Measurements from ENCODE around the gene KCNIP3.
"Not testable (repeated sequence)": the region's sequence is repeated elsewhere in the genome, so short reads cannot be mapped to it uniquely, and the experiment has no call there.

Gene KCNIP3

DNA sequence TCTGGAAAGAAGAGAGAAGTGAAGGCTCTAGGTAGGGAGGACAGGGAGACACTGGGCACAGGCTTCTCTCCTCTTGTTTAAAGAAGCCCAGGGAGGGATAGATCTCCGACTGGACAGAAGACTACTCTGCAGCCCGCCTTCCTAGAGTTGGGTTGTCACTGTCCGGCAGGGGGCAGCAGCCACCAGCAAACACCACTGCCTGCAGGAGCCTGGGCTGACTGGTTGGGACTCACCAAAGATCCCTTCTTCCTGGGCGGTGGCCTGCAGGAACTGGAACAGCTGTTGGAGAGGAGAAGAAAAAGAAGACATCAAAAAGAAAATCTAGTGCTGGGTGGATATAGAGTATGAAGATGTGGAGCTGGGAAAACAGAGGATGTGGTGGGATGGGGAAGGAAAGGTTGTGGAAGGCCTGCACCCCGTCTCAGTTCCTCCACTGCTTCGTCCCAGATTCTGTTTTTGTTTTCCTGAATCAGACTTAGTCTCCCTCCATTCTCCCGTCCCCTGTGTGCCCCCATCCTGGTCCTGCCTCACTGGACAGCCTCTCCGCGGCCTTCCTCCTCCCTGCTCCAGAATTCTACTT, 117.0 kb downstream of the KCNIP3 start:
- DNase-seq, result peak; percentile 46

DNA sequence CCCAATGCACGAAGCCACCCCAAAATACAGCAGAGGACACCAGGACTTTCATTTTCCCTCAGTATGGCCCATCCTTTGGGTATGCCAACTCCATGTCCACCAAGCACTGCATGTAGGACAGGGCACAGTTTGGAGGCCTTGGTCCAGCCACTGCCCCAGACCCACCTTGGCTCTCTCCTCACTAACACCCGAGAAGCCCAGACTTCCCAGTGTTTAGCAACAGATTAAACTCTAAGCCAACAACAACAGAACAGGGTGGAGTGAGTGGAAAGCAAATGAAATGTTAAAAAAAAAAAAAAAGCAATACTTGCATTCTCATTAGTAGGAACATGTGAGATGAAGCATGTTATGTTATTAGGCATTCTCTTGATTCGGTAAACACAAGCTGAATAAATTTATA, 118.0 kb downstream of the KCNIP3 start:
- not testable (repeated sequence) for DNase-seq

DNA sequence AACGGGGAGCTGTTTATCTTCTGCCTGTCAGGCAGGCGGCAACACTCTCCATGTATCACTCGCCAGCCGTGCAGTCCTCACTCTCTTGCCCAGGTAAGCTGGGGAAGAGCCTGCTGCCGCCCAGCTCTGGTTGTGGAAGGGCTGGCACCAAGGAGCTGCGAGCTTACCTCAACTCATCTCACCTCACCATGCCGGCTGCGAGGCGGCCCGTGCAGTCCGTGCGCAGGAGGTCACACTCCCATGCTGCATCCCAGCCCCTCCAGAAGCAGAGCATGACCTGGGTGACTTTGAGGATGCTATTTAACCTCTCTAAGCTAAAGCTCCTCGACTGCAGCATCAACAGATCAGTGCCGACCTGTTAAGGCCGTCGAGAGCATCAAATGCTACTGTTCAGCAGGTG, 118.4 kb downstream of the KCNIP3 start:
- not testable (repeated sequence) for DNase-seq

DNA sequence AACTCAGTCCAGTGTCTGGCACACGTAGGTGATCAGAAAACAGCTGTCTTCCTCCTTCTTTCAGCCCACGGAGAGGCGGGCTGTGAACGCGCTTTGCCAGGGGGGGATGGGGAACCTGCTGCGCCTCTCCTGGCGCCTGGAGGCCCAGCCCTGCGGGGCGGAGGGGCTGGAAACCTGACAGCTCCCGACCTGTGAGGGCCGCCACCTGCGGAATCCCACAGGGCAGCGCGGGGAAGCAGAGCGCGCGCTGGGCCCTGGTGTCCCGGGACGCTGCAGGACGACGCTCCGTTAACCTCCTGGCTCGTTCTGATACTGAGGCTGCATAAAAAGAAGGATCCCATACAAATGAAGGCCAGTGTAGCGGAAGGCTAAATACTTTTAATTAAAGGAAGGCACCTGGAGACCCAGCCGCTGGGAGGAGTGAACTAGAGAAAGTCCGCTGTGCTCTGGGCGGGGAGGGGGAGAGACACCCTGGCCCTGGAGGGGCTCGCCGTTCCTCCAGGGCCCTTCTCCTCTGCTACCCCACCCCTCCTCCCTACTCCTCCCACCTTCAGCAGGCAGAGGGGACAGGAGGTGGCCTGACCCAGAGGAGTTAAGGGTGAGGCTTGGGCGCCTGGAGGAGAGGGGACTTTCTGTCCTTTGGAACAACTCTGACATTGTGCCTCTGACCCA, 130.2 kb downstream of the KCNIP3 start:
- DNase-seq, result not testable (repeated sequence)

DNA sequence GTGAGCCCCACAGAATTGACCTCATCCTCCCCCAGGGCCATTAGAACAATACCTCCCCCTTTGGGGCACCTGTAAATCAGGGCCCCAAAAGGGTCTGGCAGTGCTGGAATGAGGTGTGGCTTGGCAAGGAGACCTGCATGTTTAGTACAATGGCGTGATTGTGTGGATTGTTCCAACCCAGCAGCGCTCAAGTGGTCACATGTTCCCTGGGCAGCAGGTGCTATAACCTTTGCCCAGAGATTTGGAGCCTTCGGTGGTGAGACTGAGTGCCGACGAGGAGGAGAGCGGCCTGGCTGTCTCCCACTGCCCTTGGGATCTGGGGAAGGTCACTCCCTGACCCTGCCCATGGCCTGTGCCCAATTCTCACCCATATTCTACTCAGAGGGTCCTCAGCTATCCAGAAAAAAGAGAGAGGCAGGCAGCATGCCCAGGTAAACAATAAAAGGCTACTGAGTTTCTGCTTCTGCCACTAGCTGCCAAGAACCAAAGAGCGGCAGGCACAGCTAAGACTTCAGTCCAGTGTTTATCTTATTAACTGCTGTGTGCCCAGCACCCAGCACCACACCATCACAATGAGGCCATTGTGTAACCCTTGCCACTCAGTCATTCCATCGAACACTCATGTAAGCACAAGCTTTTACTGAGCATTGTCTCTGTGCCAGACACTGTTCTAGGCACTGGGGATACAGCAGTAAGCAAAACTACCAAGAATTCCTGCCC, 132.8 kb downstream of the KCNIP3 start:
- not testable (repeated sequence) for DNase-seq

DNA sequence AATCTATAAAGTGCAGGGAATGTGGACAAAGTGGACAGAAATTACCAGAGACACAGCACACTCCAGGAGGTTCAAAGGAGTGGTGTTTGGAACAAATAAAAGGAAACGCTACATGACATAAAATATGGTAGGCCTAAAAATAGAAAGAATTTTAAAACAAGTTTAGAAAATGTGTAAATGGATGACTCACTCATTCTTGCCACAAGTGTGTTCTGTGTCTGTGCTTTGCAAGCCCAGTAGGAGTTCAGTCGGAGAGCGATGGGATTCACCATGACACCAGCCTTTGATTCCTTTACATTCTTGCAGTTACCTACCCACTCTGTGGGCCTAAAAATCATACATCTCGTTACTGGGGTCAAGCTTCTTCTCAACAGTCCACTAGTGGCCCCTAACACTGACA, 136.2 kb downstream of the KCNIP3 start:
- not testable (repeated sequence) for DNase-seq

DNA sequence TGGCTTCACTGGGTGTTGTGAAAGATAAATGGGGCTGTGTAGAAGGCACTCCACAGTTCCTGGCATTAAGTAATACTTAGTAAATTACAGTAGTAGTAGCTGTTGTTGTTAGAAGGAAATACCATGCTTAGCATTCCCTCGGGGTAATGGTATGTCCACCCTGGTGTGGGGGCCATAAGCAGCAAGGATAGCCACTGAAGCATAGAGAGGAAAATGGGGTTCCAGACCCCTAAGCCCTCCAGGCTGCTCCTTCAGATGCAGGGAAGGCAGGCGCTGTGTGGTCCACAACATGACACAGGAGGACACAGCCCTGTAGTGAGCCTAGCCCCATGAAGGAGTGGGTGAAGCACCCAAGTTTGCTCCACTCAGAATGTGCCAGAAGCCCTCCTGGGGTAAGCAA, 136.8 kb downstream of the KCNIP3 start:
- DNase-seq, result not testable (repeated sequence)

DNA sequence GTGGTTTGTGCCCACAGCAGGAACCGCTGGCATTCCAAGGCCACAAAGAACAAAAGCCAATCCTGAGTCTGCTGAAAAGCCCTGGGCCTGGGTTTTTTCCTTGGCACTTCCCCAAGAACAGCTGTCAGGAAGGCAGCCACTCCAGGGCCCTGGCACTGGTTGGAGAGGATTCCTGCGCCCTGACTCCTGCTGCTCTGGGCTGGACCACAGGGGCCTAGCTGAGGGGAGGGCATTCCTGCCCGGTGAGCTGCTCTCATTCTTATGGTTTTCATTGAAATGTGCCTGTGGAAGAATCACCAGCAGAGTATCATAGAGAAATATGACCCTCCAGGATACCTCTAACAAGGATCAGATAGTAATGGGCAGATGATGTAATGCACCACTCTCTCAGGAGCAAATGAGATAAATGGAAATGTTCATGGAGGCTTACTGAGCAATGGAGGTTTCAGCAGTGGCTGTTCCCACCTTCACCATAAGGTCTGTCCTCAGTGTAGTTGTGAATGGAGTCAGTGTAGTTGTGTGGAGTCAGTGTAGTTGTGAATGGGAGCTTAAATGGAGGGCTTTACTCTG, 137.4 kb downstream of the KCNIP3 start:
- DNase-seq, result not testable (repeated sequence)

DNA sequence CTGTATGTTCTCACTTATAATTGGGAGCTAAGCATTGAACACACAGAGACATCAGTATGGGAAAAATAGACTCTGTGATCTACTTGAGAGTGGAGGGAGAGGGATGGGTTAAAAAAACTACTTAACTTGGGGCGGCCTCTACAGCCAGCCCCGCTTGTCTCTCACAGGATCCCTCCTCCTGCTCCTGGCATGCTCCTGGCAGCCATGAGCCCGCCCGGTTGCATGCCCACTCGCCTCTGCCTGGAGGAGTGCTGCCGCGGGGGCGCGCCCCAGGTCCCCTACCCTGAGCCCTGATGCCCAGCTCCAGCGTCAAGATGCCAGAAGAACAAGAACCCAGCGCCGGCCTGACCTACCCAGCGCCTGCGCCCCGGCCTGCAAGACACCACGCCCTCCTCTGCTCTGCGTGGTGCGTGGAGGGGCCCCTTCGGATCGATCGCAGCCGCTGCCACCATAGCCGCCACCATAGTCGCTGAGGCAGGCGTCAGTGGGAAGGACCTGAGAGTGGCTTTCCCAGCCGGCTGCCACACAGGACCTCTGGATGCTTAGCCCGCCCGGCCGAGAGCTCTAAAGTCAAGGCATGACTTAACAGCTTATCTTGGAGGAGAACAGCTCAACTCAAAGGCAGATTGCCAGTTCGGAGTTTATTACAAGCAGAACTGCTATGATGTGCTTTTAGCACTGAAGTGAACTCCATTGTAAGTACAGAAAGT, 138.2 kb downstream of the KCNIP3 start:
- not testable (repeated sequence) for DNase-seq

Data from right kidney (tissue), 1 donor.